SK-N-SH (cell line): ENCODE data around the gene MEOX1. TPM values are rescaled to one million over a fixed set of nuclear protein-coding genes. Genes with fewer than 3 reads are reported as not detected.

ENCODE experiments used
- CTCF ChIA-PET: fragments of 300-600, 350-600 bp; formaldehyde crosslinking; extraction: SDS; loops from one replicate; lab custom pipeline; 2021; lab: Yijun Ruan, JAX
- POLR2A ChIA-PET: fragments of 350-600 bp; sonication (Branson Sonifier 250); formaldehyde crosslinking; extraction: SDS; loops from one replicate; lab custom pipeline; 2020; ENCODE audit warnings: antibody characterized with exemption, inconsistent platforms; lab: Yijun Ruan, JAX
- DNase-seq: peaks from one replicate; pipeline ENCODE4 v3.0.0; 2012
- H2AFZ ChIP-seq: fragments of 200-600 bp; sonication (generic); 2 replicates; pipeline ENCODE4 v1.8.1; 2016; ENCODE audit warnings: antibody characterized with exemption, mild to moderate bottlenecking, low read depth
- H3F3A ChIP-seq: fragments of 200-600 bp; sonication (generic); replicated peaks from 2 replicates; pipeline ENCODE3; 2016; ENCODE audit warnings: antibody characterized with exemption, mild to moderate bottlenecking; ENCODE audit not compliant: insufficient read depth
- H3K27ac ChIP-seq, 2 experiments: fragments of 200-500 bp in 1 of 2; fragments of 200-600 bp in 1 of 2; sonication (Bioruptor generic) in 1 of 2; sonication (generic), shearing (Covaris generic) in 1 of 2; 2 replicates each; pipeline versions ENCODE4 v1.5.1 to v1.6.1; 2014 to 2016; ENCODE audit warnings: low read depth in 2 of 2, inconsistent platforms in 1 of 2, low read length in 1 of 2, mild to moderate bottlenecking in 1 of 2, mixed read lengths in 1 of 2
- H3K27me3 ChIP-seq: fragments of 200-600 bp; sonication (generic), shearing (Covaris generic); 2 replicates; pipeline ENCODE4 v1.6.1; 2016; ENCODE audit warnings: mixed run types; ENCODE audit not compliant: insufficient read depth
- H3K36me3 ChIP-seq, 2 experiments: fragments of 200-500 bp in 1 of 2; fragments of 200-600 bp in 1 of 2; sonication (Bioruptor generic) in 1 of 2; sonication (generic) in 1 of 2; replicated peaks in 1 of 2; 2 replicates each; pipeline versions ENCODE3 to v1.5.1; 2014 to 2016; ENCODE audit warnings: low read length in 1 of 2, mild to moderate bottlenecking in 1 of 2; ENCODE audit not compliant: insufficient read depth in 2 of 2, control insufficient read depth in 1 of 2
- H3K4me1 ChIP-seq, 2 experiments: fragments of 200-500 bp in 1 of 2; fragments of 200-600 bp in 1 of 2; sonication (Bioruptor generic) in 1 of 2; sonication (generic), shearing (Covaris generic) in 1 of 2; 2 replicates each; pipeline versions ENCODE4 v1.5.1 to v1.6.1; 2014 to 2016; ENCODE audit warnings: low read depth in 1 of 2, low read length in 1 of 2, mixed run types in 1 of 2; ENCODE audit not compliant: insufficient read depth in 2 of 2, control insufficient read depth in 1 of 2
- H3K4me2 ChIP-seq: fragments of 200-600 bp; sonication (generic), shearing (Covaris generic); 2 replicates; pipeline ENCODE4 v1.6.1; 2017; ENCODE audit warnings: mixed run types
- H3K4me3 ChIP-seq, 2 experiments: fragments of 200-500 bp in 1 of 2; fragments of 200-600 bp in 1 of 2; sonication (Bioruptor generic) in 1 of 2; sonication (generic), shearing (Covaris generic) in 1 of 2; 2 replicates each; pipeline versions ENCODE4 v1.5.1 to v1.8.1; 2014 to 2016; ENCODE audit warnings: low read depth in 2 of 2, inconsistent platforms in 1 of 2, low read length in 1 of 2, mild to moderate bottlenecking in 1 of 2, mixed read lengths in 1 of 2, moderate library complexity in 1 of 2
- H3K79me2 ChIP-seq: fragments of 200-600 bp; sonication (generic); 2 replicates; pipeline ENCODE4 v1.8.1; 2017; ENCODE audit warnings: mild to moderate bottlenecking; ENCODE audit not compliant: insufficient read depth
- H3K9ac ChIP-seq: fragments of 200-600 bp; sonication (generic); 2 replicates; pipeline ENCODE4 v1.6.1; 2017; ENCODE audit warnings: mixed run types
- H3K9me2 ChIP-seq: fragments of 200-600 bp; sonication (generic); 2 replicates; pipeline ENCODE4 v1.6.1; 2017; ENCODE audit warnings: mixed run types
- H3K9me3 ChIP-seq: fragments of 200-600 bp; sonication (generic); 2 replicates; pipeline ENCODE4 v1.6.1; 2017; ENCODE audit warnings: mixed run types, mild to moderate bottlenecking, moderate library complexity
- H4K20me1 ChIP-seq: fragments of 200-600 bp; sonication (generic); 2 replicates; pipeline ENCODE4 v1.6.1; 2017; ENCODE audit warnings: mild to moderate bottlenecking, mixed run types; ENCODE audit not compliant: insufficient read depth
- CHD2 ChIP-seq: fragments of 150-350 bp; IDR thresholded peaks from 2 replicates; pipeline ENCODE4 v1.6.1; 2018; ENCODE audit warnings: low read length; ENCODE audit not compliant: partially characterized antibody
- CTCF ChIP-seq: fragments of 200-600 bp; sonication (generic); IDR thresholded peaks from 2 replicates; pipeline ENCODE4 v1.6.1; 2017; ENCODE audit warnings: antibody characterized with exemption, mild to moderate bottlenecking, moderate library complexity
- ELF1 ChIP-seq: IDR thresholded peaks from 2 replicates; pipeline ENCODE4 v1.4.0; 2012
- EZH2phosphoT487 ChIP-seq: fragments of 200-600 bp; sonication (generic); IDR thresholded peaks from 2 replicates; pipeline ENCODE4 v1.6.1; 2017; ENCODE audit warnings: low read depth, mixed run types, mild to moderate bottlenecking, antibody characterized with exemption, moderate library complexity, borderline replicate concordance
- MEF2A ChIP-seq: IDR thresholded peaks from 2 replicates; pipeline ENCODE4 v1.4.0; 2012; ENCODE audit warnings: low read depth, borderline replicate concordance
- PBX3 ChIP-seq: IDR thresholded peaks from 2 replicates; pipeline ENCODE4; 2012
- RFX5 ChIP-seq: IDR thresholded peaks from 2 replicates; pipeline ENCODE4 v1.6.1; 2012; ENCODE audit warnings: mild to moderate bottlenecking, improper control_type of control experiment, low read length
- SIN3A ChIP-seq: IDR thresholded peaks from 2 replicates; pipeline ENCODE4 v1.6.1; 2012; ENCODE audit warnings: low read depth, mild to moderate bottlenecking, low read length, moderate library complexity, borderline replicate concordance
- SMC3 ChIP-seq: IDR thresholded peaks from 2 replicates; pipeline ENCODE4 v1.6.1; 2012; ENCODE audit warnings: low read depth, low read length, improper control_type of control experiment
- TCF12 ChIP-seq: IDR thresholded peaks from 2 replicates; pipeline ENCODE4 v1.4.0; 2012
- TEAD4 ChIP-seq: IDR thresholded peaks from 2 replicates; pipeline ENCODE4 v1.4.0; 2012; ENCODE audit warnings: mild to moderate bottlenecking, borderline replicate concordance; ENCODE audit not compliant: insufficient read depth
- USF1 ChIP-seq: IDR thresholded peaks from 2 replicates; pipeline ENCODE4 v1.4.0; 2012; ENCODE audit warnings: low read depth, borderline replicate concordance
- YY1 ChIP-seq: IDR thresholded peaks from 2 replicates; pipeline ENCODE4 v1.4.0; 2012; ENCODE audit warnings: low read depth, mild to moderate bottlenecking
- WGBS: methylation state at CpG from one replicate; pipeline ENCODE4 v1.1.6; 2017; ENCODE audit warnings: low lambda C conversion rate; 5-methylcytosine and 5-hydroxymethylcytosine counted together
- polyA plus RNA-seq, 3 experiments: library from polyadenylated mRNA; depleted of rRNA; stranded (reverse); fragments of >200 nt; gene quantifications; 2 replicates each; pipeline ENCODE4 v1.2.3, GENCODE V29; 2012

The MEOX1 gene
- polyA plus RNA-seq, 1 of the 3 experiments (the other 2 are of a cell fraction) = 0.05 TPM

- no peaks in the 10 kb centered on the region for H3K79me2 ChIP-seq
- H3K9me2 ChIP-seq = no peaks in the 10 kb centered on the region
- no peaks in the 10 kb centered on the region for H3F3A ChIP-seq
- no peak overlapping the region for H3K4me2 ChIP-seq
- H2AFZ ChIP-seq = no peak overlapping the region
- H3K4me3 ChIP-seq = no peak overlapping the region
- CTCF ChIA-PET = interaction anchor here (0.8 to 4.0 kb wide), 4 partner anchors 12 to 100 kb away, joined by 3 to 38 read pairs (median 10); no protein-coding TSS in a partner anchor
- no peak for DNase-seq
- H4K20me1 ChIP-seq = no peaks in the 10 kb centered on the region
- H3K9me3 ChIP-seq = no peaks in the 10 kb centered on the region
- WGBS = 78% methylated on average over 12 of the region's 16 CpGs
- no peaks in the 10 kb centered on the region for H3K4me1 ChIP-seq
- H3K36me3 ChIP-seq = no peaks in the 10 kb centered on the region
- POLR2A ChIA-PET = no interaction called here
- TF ChIP-seq ELF1 (no peak), TCF12 (no peak), CTCF (no peak), CHD2 (no peak), TEAD4 (no peak), MEF2A (no peak), PBX3 (no peak), SIN3A (no peak), USF1 (no peak), SMC3 (no peak), RFX5 (no peak), EZH2phosphoT487 (no peak), YY1 (no peak)
- H3K9ac ChIP-seq = no peak overlapping the region
- H3K27ac ChIP-seq = no peak overlapping the region
- H3K27me3 ChIP-seq = no peaks in the 10 kb centered on the region
Observed at GRCh38 chr17:43660816-43661493, 767 bp downstream of the MEOX1 start.
